Muscle of leg (tissue), 11 donors: Measurements from ENCODE around the gene ASNSD1. TPM values are rescaled to one million over a fixed set of nuclear protein-coding genes. Genes with fewer than 3 reads are reported as not detected.
"Not testable (repeated sequence)": the region's sequence is repeated elsewhere in the genome, so short reads cannot be mapped to it uniquely, and the experiment has no call there.

Source experiments
- DNase-seq: peaks from one replicate; pipeline ENCODE4 v3.0.0; 2013
- H3K27ac ChIP-seq: one replicate; pipeline ENCODE4 v1.5.1; 2013; ENCODE audit warnings: mild to moderate bottlenecking, low read length, control low read depth
- H3K27me3 ChIP-seq: one replicate; pipeline ENCODE4 v1.6.1; 2013; ENCODE audit warnings: low read length; ENCODE audit not compliant: control insufficient read depth, insufficient read depth
- H3K36me3 ChIP-seq: one replicate; pipeline ENCODE4 v1.6.1; 2013; ENCODE audit warnings: low read length; ENCODE audit not compliant: control insufficient read depth, insufficient read depth
- H3K4me1 ChIP-seq: one replicate; pipeline ENCODE4 v1.6.1; 2013; ENCODE audit warnings: low read length; ENCODE audit not compliant: control insufficient read depth, insufficient read depth
- H3K4me3 ChIP-seq: one replicate; pipeline ENCODE4 v1.5.1; 2013; ENCODE audit warnings: low read length, control low read depth
- H3K9me3 ChIP-seq: replicated peaks from 2 replicates; pipeline ENCODE4 v1.6.1; 2013; ENCODE audit warnings: low read depth, low read length; ENCODE audit not compliant: control insufficient read depth
- WGBS: methylation state at CpG from one replicate; pipeline ENCODE4 v1.1.5; 2013; ENCODE audit warnings: missing lambda C conversion rate; ENCODE audit not compliant: insufficient coverage; 5-methylcytosine and 5-hydroxymethylcytosine counted together
- polyA plus RNA-seq, 8 donors: library from polyadenylated mRNA; unstranded; fragments of 120-200 nt; gene quantifications; one replicate each; pipeline versions ENCODE4 v1.2.1 to v1.2.3, GENCODE V29; 2013; ENCODE audit warnings: inconsistent platforms in 1 of 8, low replicate concordance in 1 of 8; ENCODE audit not compliant: insufficient read length in 8 of 8, insufficient read depth in 1 of 8
- total RNA-seq: library from RNA; stranded (reverse); fragments of 120-200 nt; gene quantifications from one replicate; pipeline ENCODE4 v1.2.4, GENCODE V29; 2013

The ASNSD1 gene
- total and polyA plus RNA-seq, 9 donors = 32.1 to 49.7 (median 38.5) TPM

- no peaks in the 10 kb centered on the region for H3K36me3 ChIP-seq
- 83% methylated on average over 2 of the region's 2 CpGs for WGBS
These were observed 19.7 kb upstream of the ASNSD1 start for GRCh38 chr2:189641590-189641989.

GRCh38 chr2:189646521-189646920, 14.7 kb upstream of the ASNSD1 start:
- H3K4me3 ChIP-seq = no peak overlapping the region
- no peaks in the 10 kb centered on the region for H3K4me1 ChIP-seq
- H3K9me3 ChIP-seq = no peaks in the 10 kb centered on the region
- H3K36me3 ChIP-seq = no peaks in the 10 kb centered on the region
- H3K27ac ChIP-seq = no peak overlapping the region
- DNase-seq = no peak
- no peaks in the 10 kb centered on the region for H3K27me3 ChIP-seq

More at GRCh38 chr2:189641590-189641989, 19.7 kb upstream of the ASNSD1 start:
- no peak overlapping the region for H3K27ac ChIP-seq
- H3K27me3 ChIP-seq = no peaks in the 10 kb centered on the region
- H3K9me3 ChIP-seq = no peaks in the 10 kb centered on the region
- H3K4me3 ChIP-seq = no peak overlapping the region
- DNase-seq = no peak
- no peaks in the 10 kb centered on the region for H3K4me1 ChIP-seq

GRCh38 chr2:189648846-189649509, 12.3 kb upstream of the ASNSD1 start:
- H3K4me3 ChIP-seq = no peak overlapping the region
- H3K27ac ChIP-seq = no peak overlapping the region
- no peaks in the 10 kb centered on the region for H3K4me1 ChIP-seq
- no peak for DNase-seq
- H3K36me3 ChIP-seq = no peaks in the 10 kb centered on the region
- WGBS = 89% methylated on average over 1 of the region's 1 CpG
- H3K9me3 ChIP-seq = no peaks in the 10 kb centered on the region
- no peaks in the 10 kb centered on the region for H3K27me3 ChIP-seq

- Histone ChIP-seq H3K4me1 (no peaks in the 10 kb centered on the region), H3K9me3 (no peaks in the 10 kb centered on the region), H3K4me3 (no peak overlapping the region), H3K27me3 (no peaks in the 10 kb centered on the region), H3K27ac (no peak overlapping the region), H3K36me3 (no peaks in the 10 kb centered on the region)
- no peak for DNase-seq
These were observed 10.0 kb upstream of the ASNSD1 start for GRCh38 chr2:189651284-189651683.

GRCh38 chr2:189653464-189653863, 7.8 kb upstream of the ASNSD1 start:
- WGBS = 97% methylated on average over 16 of the region's 29 CpGs

GRCh38 chr2:189654641-189655040, 6.6 kb upstream of the ASNSD1 start:
- no peaks in the 10 kb centered on the region for H3K4me1 ChIP-seq
- H3K36me3 ChIP-seq = no peaks in the 10 kb centered on the region
- no peaks in the 10 kb centered on the region for H3K9me3 ChIP-seq
- DNase-seq = no peak
- no peak overlapping the region for H3K4me3 ChIP-seq
- WGBS = no CpG with 5 or more reads among the region's 3 CpGs
- H3K27ac ChIP-seq = no peak overlapping the region
- no peaks in the 10 kb centered on the region for H3K27me3 ChIP-seq

More at GRCh38 chr2:189653464-189653863, 7.8 kb upstream of the ASNSD1 start:
- H3K4me3 ChIP-seq, H3K27me3 ChIP-seq, H3K36me3 ChIP-seq, H3K9me3 ChIP-seq, H3K4me1 ChIP-seq, DNase-seq, H3K27ac ChIP-seq: not testable (repeated sequence)

GRCh38 chr2:189657867-189658266, 3.4 kb upstream of the ASNSD1 start:
- Histone ChIP-seq H3K9me3 (no peaks in the 10 kb centered on the region), H3K4me3 (no peak overlapping the region), H3K27me3 (no peaks in the 10 kb centered on the region), H3K27ac (no peak overlapping the region), H3K4me1 (peaks cover 8% of the 10 kb centered on the region), H3K36me3 (no peaks in the 10 kb centered on the region)
- peak; percentile 29 for DNase-seq
- no CpG with 5 or more reads among the region's 5 CpGs for WGBS

- no peak overlapping the region for H3K27ac ChIP-seq
These were observed 2.7 kb upstream of the ASNSD1 start for GRCh38 chr2:189658306-189659212.

GRCh38 chr2:189659734-189660133, 1.5 kb upstream of the ASNSD1 start:
- Histone ChIP-seq H3K4me1 (peaks cover 8% of the 10 kb centered on the region), H3K27ac (no peak overlapping the region), H3K36me3 (no peaks in the 10 kb centered on the region), H3K27me3 (no peaks in the 10 kb centered on the region), H3K9me3 (no peaks in the 10 kb centered on the region), H3K4me3 (no peak overlapping the region)
- DNase-seq = no peak
- WGBS = 39% methylated on average over 2 of the region's 2 CpGs

More at GRCh38 chr2:189658306-189659212, 2.7 kb upstream of the ASNSD1 start:
- no peaks in the 10 kb centered on the region for H3K36me3 ChIP-seq
- H3K4me1 ChIP-seq = peaks cover 8% of the 10 kb centered on the region
- no peak for DNase-seq
- no peaks in the 10 kb centered on the region for H3K27me3 ChIP-seq
- H3K4me3 ChIP-seq = no peak overlapping the region
- H3K9me3 ChIP-seq = no peaks in the 10 kb centered on the region
- WGBS = no CpG with 5 or more reads among the region's 7 CpGs

GRCh38 chr2:189660803-189661147, 484 bp upstream of the ASNSD1 start:
- WGBS = 8% methylated on average over 2 of the region's 4 CpGs
- no peaks in the 10 kb centered on the region for H3K27me3 ChIP-seq
- H3K4me3 ChIP-seq = no peak overlapping the region

More at GRCh38 chr2:189660803-189661147, 484 bp upstream of the ASNSD1 start:
- Histone ChIP-seq H3K27ac (no peak overlapping the region), H3K36me3 (no peaks in the 10 kb centered on the region), H3K4me1 (peaks cover 8% of the 10 kb centered on the region), H3K9me3 (no peaks in the 10 kb centered on the region)
- DNase-seq = no peak
